GM12801 (cell line): ENCODE measurements around the gene EIF5.

Source experiments
- TF ChIP-seq, protein P1 (sequence below): IDR thresholded peaks from one replicate; pipeline ENCODE4 v1.5.1; 2011; ENCODE audit warnings: control low read depth; ENCODE audit not compliant: insufficient read length; ENCODE audit errors: extremely low read depth

EIF5 gene

DNA sequence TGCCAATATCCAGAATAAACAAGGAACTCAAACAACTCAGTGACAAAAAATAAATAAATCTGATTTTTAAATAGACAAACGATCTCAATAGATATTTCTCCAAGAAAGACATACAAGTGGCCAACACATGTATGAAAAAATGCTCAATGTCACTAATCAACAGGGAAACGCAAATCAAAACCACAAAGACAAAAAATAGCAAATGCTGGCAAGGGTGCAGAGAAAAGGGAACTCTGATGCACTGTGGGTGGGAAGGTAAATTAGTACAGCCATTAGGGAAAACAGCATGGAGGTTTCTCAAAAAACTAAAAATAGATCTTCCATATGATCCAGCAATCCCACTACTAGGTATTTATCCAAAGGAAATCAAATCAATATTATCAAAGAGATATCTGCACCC lies 3.5 kb upstream of the EIF5 start:
- TF ChIP-seq, protein P1, sequence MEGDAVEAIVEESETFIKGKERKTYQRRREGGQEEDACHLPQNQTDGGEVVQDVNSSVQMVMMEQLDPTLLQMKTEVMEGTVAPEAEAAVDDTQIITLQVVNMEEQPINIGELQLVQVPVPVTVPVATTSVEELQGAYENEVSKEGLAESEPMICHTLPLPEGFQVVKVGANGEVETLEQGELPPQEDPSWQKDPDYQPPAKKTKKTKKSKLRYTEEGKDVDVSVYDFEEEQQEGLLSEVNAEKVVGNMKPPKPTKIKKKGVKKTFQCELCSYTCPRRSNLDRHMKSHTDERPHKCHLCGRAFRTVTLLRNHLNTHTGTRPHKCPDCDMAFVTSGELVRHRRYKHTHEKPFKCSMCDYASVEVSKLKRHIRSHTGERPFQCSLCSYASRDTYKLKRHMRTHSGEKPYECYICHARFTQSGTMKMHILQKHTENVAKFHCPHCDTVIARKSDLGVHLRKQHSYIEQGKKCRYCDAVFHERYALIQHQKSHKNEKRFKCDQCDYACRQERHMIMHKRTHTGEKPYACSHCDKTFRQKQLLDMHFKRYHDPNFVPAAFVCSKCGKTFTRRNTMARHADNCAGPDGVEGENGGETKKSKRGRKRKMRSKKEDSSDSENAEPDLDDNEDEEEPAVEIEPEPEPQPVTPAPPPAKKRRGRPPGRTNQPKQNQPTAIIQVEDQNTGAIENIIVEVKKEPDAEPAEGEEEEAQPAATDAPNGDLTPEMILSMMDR: no peak

DNA sequence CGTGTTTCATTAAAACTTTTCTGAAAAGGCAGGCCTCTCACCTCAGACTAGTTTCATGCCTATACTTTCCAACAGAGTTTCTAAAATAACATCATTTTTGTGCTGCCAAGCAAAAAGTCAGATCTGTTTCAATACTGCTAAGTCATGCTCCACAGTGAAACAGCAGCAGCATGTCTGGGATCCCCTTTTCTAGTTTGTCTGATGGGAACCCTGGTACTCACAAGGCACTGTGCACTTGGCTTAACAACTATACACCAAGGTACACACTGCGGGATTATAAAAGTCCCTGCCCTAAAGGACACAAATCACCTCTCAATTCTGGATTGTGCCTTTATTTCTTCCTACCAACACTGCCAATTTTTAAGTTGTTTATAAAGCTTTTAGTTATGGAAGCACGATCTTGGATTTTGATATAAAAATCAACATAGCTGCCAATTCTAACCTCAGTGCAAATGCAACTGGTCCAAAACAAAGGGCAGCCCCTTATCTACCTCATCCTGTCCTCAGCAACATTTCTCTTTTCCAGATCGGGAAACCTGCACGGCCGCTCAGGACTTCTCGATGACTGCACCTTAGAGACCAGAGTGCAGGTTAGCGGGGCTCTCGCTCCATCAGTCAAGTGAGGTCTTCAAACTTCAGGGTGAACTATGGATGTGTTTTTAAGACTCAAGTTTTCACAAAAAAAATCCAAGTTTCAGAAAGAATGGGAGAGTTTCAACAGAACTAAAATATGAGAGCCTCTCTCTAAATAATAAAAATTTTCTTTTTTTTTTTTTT lies 1.7 kb upstream of the EIF5 start:
- TF ChIP-seq, protein P1: no peak

DNA sequence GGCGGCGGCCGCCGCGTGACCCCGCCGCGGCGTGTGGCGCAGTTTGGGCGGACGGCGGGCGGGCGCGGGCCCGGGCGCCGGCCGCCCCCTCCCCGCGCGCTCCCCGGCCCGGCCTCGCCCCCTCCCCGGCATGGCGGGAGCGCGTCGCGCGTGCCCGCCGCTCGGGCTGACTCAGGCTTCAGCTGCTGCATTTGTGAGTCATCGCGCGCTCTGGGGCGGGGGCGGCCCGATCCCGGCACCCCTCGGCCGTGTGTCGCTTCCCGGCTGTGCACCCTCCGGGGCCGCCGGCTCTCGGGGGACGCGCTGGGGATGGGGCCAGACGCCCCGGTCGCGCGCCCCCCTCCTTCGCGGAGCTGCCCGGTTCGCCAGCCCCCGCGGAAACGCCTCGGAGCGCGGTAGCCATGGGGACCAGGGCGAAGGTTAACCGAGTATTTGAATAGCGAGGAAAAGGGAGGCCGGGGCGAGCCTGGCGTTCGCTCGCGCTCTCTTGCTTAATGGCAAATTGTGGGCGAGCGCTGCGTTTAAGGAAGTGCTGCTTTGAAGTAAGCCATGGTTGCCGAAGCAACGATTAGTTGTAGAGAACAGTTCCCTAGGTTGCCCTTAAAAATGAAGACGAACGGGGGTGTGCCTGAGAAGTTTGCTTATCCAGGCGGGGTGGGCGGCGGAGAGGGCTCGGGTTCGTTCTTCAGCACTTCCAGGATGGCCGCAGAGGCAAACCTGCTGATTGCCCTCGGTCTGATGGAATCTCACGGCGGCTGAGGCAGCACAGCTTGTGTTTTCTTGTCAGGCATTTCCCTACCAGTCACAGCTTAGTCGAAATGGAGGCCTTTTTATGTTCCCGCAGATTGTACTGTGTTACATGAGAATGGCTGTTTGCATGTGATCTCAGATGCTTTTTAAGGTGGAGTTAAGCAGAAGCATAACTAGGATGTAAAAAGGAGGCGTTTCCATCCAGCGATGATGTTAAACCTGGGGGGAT lies 896 bp downstream of the EIF5 start:
- TF ChIP-seq, protein P1: no peak

DNA sequence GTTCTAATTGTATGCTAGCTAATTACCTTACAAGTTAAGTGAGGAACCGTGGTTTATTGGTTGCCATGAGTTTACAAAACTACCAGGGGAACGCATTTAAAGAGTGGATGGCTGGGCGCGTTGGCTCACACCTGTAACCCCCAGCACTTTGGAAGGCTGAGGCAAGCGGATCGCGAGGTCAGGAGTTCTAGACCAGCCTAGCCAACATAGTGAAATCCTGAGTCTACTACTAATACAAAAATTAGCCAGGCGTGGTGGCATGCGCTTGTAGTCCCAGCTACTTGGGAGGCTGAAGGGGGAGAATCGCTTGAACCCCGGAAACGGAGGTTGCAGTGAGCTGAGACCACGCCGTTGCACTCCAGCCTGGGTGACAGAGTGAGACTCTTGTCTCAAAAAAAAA lies 2.2 kb downstream of the EIF5 start:
- TF ChIP-seq, protein P1: no peak

DNA sequence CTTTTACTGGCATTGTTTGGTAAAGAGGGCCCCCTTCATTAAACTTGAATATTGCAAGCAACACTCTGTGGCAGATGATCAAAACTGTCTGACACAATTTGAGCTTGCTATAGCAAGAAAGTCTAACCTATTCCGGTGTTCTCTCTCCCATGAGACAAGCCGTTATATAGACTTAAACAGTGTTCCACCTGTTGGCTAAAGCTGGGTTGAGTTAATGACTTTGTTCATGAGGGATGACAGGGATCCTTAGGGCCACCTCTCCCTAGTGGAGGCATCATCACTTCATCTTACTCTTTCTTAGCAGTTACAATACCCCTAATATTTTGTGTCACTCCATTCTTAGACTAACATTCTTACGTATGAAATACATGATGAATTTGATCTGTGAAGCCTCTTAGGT lies 3.8 kb downstream of the EIF5 start:
- TF ChIP-seq, protein P1: no peak

DNA sequence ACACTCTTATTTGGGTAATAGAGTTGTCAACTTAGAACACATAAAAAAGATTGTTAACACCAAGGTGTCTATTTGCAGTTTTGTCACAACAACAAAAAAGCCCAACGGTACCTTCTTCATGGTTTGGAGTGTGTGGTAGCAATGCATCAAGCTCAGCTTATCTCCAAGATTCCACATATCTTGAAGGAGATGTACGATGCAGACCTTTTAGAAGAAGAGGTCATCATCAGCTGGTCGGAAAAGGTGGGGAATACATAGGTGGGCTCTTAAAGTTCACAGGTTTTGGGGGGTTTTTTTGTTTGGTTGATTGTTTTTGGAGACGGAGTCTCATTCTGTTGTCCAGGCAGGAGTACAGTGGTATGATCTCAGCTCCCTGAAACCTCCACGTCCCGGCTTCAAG lies 5.5 kb downstream of the EIF5 start:
- TF ChIP-seq, protein P1: no peak

DNA sequence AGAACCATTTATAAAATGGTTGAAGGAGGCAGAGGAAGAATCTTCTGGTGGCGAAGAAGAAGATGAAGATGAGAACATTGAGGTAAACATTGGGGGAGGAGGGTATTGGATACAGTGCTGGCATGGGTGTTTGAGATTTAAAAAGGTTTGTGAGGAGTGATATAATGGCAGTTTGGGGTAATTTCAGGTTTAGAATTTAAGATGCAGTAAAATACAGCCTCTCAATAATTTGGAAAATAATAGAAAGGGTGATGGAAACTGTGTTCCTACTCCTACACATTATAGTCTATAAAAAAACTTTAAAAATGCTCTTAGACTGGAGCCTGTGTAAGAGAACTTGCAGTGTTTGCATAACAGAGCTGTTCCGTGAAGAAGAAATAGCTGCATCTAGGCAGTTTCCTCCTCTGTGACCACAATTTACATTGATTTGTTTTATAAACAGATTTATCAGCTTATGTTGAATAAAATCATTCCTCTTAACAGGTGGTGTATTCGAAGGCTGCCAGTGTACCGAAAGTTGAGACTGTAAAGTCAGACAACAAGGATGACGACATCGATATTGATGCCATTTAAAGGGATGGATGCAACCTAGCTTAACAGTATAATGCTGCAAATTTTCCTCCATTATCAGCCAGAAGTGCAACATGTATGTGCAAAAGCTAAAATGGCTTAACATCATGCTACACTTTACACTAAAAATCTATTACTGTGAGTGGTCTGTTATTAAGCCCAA lies 6.6 kb downstream of the EIF5 start:
- TF ChIP-seq, protein P1: no peak
